ENCODE data around the gene SORL1.

SORL1 gene

DNA sequence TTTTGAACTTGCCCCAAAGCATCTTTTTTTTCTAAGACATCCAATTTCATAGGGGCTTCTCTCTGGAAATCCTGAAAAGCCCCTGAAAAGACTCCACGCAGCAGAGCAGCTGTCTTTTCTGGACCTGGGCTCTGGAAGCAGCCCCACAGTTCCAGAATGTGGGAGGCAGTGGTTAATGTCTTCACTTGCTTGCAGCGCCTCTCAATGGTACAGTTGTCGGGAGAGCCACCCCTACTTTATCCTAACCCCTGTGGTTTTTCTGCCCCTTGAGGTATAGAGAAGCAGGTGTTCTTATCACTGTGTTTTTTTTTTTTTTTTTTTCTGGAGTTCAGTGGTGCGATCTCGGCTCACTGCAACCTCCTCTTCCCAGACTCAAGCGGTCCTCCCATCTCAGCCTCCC, 84.0 kb downstream of the SORL1 start:
- no peak for DNase-seq (ENCODE audit: low spot score)

DNA sequence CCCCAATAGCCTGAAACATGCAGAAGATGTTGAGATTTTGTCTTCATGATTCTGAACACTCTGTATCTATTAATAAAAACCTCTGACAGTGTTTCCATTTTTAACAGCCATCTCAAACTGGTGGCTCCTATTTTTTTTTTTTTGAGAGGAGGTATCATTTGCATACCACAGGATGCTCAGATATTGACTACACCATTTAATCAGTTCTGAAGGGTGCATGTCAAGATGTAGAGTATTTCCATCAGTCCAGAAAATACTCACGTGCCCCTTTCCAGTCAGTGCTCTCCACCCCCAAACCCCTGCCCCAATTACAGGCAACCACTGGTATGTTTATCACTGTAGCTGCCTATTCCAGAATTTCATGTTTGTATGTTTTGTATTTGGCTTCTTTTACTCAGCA, 85.9 kb downstream of the SORL1 start:
- no peak for DNase-seq (ENCODE audit: low spot score)

DNA sequence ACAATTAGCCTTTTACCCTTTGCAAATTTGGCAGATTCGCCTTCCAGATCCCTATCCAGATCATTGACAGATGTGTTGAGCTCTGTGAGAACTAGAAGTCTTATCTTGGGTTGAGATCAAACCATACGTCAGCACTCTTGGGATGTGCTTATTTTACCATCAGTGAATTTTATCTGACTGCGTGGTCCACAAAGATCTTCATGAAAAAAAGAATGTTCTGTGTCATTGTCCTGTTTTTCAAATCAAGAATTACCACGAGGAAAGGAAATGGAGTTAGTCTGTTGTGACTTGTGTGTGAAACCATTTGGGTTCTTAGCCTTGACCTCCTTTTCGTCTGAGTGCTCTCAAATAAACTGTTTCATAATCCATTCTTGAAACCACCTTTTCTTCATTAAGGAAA, 86.9 kb downstream of the SORL1 start:
- no peak for DNase-seq (ENCODE audit: low spot score)

DNA sequence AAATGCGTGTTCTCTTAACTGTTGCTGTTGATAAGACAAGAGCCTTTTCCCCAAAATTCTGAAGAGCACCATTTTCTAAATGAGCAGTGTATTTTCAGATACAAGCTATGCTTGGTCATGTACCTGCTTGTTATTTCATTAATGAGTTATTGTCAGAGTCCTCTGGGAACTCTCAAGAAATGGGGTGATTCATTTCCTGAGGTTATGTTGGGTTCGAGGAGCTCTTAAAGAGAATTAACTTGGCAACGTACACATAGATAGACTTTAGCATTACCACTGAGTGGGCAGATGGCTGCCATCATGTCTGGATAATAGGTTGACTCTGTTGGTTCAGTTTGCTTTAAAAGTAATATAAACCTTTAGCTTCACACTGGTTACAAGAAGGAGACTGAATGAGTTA, 88.5 kb downstream of the SORL1 start:
- no peak for DNase-seq (ENCODE audit: low spot score)

DNA sequence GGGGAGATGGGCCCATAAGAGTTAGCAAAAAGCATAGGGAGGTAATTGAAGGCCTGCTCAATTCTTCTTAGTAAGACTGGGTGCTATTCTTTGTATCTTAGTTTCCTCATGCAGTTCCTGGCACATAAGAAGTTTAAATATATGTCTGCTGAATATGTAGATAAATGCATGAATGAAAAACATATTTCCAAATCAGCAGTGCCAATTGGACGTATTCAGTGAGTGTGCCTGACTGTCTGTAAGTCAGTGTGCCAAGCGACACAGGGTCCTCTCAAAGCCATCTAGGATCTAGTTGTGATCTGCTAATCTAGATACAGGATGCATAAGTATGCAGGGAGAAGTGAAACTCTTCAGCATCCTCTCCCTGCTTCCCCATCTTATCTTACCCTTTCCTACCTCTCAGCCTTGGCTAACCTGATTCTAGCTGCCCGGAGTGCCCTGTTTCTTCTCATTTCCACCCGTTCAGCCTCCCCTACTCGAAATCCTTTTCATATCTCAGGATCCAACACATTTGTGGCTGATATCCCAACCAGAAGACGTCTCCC, 91.8 kb downstream of the SORL1 start:
- no peak for DNase-seq (ENCODE audit: low spot score)

DNA sequence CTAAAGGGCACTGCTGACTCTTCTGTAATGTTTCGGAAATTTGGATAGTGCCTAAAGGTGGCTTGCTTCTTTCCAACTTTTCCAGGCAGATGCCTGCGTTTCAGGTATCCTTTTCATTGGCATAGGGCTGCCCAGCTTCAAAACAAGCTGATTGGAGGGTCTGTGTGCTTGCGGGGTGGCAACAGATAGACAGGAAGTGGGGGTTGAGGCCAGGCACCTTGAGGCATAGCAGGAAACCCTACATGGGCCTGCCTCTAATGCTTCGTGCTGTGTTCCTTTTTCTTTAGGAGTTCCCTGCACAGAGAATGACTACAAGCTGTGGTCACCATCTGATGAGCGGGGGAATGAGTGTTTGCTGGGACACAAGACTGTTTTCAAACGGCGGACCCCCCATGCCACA, 92.8 kb downstream of the SORL1 start:
- no peak for DNase-seq (ENCODE audit: low spot score)

DNA sequence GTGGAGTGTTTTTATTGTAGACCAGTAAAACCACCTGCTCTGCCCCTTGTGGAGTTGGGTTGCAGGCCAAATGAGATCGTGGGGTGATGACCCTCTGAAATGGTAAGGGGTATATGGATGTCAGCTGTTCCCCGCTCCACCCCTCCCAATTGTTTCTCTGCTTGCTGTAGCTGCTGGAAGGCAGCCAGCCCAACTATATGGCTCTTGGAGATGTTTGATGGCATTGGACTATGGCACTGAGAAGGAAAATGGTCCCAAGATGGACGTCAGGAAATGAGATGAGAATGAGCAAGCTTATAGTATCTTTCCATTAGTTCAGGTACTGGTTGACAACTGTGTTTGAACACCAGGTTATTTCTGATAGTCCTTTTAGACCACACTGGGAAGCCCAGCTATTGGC, 95.5 kb downstream of the SORL1 start:
- no peak for DNase-seq (ENCODE audit: low spot score)

DNA sequence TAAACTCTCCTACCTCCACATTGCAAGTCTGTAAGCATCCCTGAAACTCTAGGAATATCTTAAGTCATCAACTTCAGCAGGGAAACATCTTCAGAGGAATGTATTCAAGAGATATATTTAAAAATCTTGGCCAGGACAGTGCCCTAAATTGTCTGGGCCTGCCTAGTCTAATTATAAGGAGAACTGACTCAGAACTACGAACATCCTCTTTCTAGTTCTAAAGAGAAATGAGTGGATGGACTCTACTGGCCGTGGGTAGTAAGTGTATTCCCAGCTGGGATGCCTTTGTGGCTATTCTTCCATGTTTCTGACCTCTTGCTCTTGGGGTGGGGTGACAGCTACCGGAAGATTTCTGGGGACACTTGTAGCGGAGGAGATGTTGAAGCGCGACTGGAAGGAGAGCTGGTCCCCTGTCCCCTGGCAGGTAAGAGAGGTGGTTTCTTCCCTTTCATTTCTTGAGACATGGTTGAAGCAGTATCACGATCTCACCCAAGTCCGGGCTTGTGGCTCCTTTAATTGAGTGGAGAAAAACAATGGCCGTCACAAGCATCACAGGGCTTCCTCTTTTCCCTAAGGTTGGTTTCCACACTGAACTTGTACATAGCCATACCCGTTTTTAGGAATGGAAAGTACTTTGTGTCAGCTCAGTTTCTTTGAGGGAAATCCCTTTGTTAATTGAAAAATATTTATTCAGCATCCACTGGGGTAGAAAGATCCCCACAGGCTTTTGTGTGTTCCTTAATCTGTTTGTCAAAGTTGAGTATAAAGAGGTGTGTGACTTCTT, 98.3 kb downstream of the SORL1 start:
- DNase-seq (ENCODE audit: low spot score): no peak

DNA sequence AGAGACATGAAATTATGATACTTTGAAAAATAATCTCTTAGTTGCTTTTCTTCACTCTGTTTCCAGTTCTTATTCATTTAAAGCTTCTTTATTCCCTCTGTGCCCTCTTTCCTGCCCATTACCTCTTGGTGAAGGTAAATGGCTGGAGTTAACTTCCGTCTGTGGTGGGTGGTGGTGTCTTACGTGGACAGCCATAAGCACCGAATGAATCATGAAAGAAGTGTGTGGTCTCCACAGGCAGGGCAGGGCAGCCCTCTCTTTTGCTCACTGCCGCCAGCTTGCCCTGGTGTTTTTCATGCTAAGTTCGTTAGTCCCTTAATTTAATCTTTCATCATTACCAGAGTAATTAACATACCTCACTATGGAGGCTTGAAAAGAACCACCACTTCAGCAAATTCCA, 99.3 kb downstream of the SORL1 start:
- DNase-seq (ENCODE audit: low spot score): no peak

DNA sequence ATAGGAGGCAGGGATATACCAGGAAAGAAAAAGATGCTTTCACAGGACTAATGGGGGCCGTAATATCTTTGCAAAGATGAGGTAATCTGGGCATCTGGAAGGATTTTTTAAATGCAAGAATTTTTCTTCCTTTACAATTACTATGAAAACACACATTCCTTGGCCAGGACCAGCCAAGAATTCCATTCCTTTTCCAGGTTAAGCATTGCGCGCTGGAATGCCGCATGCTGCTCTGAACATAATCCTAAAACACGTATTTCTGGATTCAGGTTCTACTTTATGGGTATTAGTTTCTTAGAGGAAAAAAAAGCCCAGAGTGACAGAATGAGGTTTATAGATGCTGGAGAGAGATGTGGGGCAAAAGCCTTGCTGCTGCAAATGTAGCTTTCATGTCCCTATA, 100.0 kb downstream of the SORL1 start:
- no peak for DNase-seq (ENCODE audit: low spot score)

DNA sequence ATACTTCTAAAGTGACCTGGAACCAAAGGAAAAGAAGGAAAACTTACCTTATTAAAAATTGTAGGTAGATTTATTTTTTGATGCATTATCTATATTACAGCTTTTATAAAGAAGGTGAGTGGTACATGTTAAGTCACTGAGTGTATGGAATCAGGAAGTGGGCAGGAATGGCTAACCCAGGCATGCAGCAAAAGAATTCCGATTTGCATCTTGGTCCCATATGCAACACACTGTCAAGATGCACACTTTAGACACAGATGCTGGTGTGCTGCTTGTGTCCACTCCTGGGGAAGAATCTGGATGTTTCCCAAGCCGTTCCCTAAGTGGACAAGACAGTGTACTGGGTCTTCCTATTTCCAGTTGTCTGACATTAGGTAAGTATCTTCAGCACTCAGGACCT, 100.5 kb downstream of the SORL1 start:
- DNase-seq (ENCODE audit: low spot score): no peak

DNA sequence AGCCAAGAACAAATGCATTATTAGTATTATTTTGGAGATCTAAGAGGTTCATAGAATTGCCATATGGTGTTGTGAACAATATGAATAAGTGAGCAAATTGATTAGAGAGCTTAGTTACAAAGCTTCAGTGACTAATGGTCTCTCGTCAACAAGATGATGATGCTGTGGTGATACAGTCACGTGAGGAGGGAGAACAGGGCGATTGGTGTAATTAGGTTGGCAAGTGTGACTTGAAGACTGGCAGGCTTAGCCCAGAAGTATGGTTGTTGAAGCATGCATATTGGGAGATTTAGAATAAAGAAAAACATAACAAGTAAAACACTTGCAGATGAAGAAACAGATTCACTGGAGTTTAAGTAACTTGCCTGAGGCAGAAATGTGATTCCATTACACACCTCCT, 101.3 kb downstream of the SORL1 start:
- no peak for DNase-seq (ENCODE audit: low spot score)

DNA sequence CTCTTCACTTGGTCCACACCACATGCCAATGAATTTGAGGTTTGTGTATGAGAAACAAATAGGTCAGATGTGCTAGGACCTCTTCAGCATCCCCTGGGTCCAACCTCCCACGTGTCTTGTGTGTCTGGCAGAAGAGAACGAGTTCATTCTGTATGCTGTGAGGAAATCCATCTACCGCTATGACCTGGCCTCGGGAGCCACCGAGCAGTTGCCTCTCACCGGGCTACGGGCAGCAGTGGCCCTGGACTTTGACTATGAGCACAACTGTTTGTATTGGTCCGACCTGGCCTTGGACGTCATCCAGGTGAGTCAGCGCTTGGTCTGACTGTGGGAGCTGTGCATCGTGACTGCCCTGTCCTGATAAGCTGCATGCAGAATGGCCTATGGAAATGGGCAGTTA, 101.7 kb downstream of the SORL1 start:
- DNase-seq (ENCODE audit: low spot score): no peak

DNA sequence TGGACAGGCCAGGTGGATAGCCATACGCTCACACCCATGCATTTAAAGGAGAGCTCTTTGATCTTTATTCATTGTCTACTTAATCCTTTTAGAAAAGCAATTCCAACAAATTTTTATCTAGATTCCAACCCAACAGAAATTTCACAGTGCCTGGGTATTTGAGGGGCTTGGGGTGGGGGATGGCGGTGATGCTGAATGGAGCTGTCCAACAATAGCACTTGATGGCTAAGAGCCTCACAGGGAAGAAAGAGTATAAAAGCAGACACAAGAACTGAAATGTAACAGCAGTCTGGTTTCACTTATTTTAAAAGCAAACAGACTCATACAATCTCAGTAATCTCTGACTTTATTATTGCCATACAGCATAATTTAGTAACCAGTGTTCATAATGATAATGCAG, 102.4 kb downstream of the SORL1 start:
- no peak for DNase-seq (ENCODE audit: low spot score)

DNA sequence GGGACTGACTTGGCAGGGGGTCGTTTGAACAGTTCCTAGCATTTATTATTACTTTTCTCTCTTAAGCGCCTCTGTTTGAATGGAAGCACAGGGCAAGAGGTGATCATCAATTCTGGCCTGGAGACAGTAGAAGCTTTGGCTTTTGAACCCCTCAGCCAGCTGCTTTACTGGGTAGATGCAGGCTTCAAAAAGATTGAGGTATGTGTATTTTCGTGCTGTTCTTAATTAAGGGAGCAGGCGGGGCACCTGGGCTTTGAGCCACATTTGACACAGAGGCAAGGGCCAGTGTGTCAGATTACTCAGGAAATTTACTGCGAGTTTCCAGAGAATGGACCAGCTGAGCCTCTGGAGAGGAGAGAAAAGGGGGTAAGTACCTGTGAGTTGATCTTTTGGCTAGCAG, 103.0 kb downstream of the SORL1 start:
- DNase-seq (ENCODE audit: low spot score): no peak

DNA sequence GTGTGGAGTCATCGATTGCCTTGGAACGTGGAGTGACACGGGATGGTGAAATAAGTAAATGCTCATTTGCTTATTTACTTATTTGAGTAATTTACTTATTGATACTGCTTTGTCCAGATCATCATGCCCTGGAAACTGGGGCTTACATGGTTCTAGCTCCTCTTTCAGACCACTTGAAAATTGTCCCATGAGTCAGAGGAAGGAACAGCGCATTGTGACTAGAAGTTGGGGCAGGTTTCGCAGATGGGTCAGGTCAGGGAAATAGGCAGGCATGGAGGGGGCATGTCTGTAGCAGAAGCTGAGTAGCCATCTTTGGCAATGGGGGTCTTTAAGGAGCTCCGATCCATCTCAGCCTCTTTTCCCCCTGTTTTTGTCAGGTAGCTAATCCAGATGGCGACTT, 104.8 kb downstream of the SORL1 start:
- DNase-seq (ENCODE audit: low spot score): no peak

DNA sequence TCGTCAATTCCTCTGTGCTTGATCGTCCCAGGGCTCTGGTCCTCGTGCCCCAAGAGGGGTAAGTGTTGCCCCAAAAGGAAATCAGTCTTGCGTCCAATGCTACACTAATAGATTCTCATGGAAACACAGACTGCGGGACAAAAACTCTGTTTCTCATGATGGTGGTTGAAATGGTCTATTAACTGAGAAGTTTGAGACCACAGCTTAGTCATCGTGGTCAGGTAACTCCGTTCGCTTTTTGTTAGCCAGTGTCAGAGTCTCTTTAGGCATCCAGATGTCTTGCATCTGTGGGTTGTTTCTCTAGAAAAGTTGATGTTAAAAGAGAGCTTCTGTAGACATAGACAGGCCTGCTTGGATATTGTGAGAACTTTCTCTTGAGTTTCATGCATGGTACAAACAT, 105.2 kb downstream of the SORL1 start:
- no peak for DNase-seq (ENCODE audit: low spot score)

DNA sequence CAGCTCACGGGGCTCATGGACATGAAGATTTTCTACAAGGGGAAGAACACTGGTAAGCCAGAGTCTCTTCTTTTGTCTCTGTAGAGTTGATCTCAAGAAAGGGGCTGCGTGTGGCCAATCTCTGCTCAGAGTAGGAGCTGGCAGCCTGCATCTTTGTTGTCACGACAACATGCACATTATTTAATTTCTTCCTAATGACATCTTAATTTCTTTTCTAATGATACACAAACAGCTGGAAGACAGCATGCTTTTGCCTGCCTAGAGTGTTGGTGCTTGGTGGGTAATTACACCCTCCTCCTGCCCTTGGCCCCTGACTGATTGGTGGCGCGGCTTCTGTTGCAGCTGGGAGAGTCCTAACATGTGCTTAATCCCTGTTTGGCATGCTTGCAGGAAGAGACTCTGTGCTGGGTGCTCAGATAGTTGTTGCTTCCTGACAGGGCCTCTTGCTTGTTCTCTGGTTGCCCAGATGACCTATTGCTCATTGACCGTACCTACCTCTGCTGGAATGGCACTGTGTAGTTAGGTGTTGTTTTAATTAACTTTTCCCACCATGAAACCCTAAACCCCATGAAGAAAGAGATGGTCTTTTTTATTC, 107.6 kb downstream of the SORL1 start:
- no peak for DNase-seq (ENCODE audit: low spot score)

DNA sequence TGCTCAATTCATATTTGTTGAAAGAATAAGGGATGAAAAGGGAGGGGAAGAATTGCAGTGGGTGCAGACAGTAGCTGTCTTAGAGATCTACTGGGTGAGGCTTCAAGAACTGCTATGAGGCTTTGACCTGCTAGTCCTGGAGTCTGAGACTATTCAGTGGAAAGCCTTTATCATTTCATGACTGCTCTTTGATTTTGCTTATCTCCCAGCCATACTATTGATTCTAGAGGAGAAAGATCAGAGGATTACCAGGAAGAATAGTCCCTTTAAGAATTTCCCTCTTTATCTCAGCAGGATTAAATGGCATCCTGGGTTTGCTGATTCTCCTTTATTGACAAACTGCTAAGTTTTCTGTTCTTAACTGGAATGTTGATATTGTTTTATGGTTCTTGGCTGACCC, 108.1 kb downstream of the SORL1 start:
- DNase-seq (ENCODE audit: low spot score): no peak

DNA sequence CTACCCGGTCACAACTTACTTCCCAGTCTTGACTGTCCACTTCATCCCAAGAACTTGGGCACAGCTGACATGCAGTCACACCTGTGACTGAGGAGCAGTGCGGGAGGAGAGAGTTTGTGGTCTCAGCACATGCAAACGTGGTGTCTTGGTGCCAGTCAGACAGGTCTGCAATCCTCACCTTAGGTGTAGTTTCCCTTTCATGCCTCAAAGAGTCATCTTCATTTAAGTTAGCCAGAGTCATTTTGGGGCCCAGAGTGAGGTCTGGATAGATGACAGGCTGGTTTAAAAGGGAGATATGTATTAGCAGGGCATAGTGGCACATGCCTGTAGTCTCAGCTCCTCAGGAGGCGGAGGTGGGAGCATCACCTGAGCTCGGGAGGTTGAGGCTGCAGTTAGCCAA, 109.1 kb downstream of the SORL1 start:
- DNase-seq (ENCODE audit: low spot score): no peak

DNA sequence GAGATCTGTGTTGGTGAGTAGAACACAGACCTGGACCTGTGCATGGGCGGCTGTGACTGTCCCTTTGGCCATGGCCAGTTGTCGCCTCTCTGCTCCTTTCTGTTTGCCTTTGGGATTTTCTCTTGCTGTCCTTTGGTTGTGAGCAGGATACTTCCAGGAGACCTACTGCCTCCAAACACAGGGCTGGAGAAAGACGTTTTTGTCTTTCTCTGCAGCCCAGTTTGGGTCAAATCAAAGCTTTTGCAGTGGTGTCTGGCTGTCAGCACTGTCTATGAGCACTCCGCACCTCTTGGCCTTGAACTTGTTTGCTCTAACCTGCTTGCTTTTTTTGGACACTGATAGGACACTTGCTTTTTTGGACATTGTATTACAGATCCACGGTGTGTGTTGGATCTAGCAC, 109.6 kb downstream of the SORL1 start:
- DNase-seq (ENCODE audit: low spot score): no peak

DNA sequence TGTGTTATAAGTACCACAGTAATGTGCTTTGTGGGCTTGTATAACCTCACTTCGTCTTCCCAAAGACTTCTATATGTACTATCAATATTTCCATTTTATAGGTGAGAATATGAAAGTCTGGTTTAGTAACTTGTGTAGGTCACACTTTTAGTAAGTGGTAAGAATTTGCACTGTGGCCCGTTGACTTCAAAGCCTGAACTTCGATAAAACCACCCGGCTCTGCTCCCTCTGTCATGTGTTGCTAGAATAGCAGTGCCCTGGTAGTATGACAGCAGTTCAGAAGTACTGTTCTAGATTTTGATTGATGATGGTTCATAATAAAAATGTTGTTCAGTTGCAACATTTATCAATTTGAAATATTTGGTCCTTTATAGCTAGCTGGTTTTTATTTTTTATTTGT, 110.9 kb downstream of the SORL1 start:
- no peak for DNase-seq (ENCODE audit: low spot score)

DNA sequence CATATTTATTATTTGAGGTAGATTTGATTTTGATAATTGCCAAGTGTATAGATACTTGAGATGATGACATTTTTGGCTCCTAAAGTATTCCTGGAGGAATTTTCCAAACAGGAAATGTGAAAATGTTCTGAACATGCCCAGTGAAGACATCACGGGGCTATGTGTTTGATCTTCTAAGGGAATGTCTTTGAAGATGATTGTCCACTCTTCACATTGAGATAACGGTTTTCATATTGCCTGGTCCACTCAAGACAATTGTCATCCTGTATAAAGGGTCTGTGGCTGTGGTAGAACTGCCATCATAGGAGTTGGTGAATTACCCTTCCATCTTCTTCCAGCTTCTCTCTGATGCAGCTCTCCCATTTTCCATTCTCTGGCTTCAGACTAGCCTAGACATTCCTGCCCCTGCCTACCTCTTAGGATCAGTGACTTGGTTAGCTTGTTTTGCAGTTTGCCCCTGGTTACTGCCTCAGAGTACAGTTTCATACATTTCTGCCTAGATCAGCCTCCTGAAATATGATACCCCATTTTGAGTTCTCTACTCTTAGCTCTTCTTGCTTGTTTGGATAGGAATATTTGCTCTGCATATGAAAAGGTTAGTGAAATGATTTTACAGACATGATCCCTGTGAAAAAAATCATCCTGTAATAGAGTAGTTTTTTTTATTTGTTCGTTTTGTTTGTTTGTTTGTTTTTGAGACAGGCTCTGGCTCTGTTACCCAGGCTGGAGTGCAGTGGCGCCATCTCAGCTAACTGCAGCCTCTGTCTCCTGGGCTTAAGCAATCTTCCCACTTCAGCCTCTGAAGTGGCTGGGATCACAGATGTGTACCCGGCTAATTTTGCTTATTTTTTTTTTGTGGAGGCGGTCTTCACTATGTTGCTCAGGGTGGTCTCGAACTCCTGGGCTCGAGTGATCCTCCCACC, 112.0 kb downstream of the SORL1 start:
- no peak for DNase-seq (ENCODE audit: low spot score)

All from hematopoietic multipotent progenitor cell treated with erythropoietin and hydrocortisone succinate and interleukin-3 and kit ligand, for 17 days (in vitro differentiated cells).